Natural killer cell treated with Interleukin-12 subunit alpha and Interleukin-12 subunit beta and Interleukin-15 and Interleukin-18, amount 100 ng/mL, for 72 hours (primary cell): ENCODE measurements around the gene TUBA3D. TPM values are rescaled to one million over a fixed set of nuclear protein-coding genes. Genes with fewer than 3 reads are reported as not detected.
"Not testable (repeated sequence)": the region's sequence is repeated elsewhere in the genome, so short reads cannot be mapped to it uniquely, and the experiment has no call there.

Source experiments
- ATAC-seq, 2 donors: fragments of 150-1000 bp; cut with Tn5 transposase in 1 of 2; sonication (Bioruptor Pico), chemical (Tn5 transposase) in 1 of 2; 2 replicates each; pipeline ENCODE4 v1.10.0; 2021
- DNase-seq: peaks from one replicate; pipeline ENCODE4 v3.0.0; 2022; ENCODE audit warnings: low spot score
- H3K27ac Mint-ChIP-seq, 2 donors: 1 replicate in 1 of 2; 2 replicates in 1 of 2; pipeline ENCODE4 v1.8.0; 2022; ENCODE audit warnings: mixed read lengths in 2 of 2, mild to moderate bottlenecking in 1 of 2, moderate library complexity in 1 of 2
- H3K27me3 Mint-ChIP-seq, 2 donors: 1 replicate in 1 of 2; 2 replicates in 1 of 2; pipeline ENCODE4 v1.8.0; 2022; ENCODE audit warnings: mixed read lengths in 2 of 2
- H3K36me3 Mint-ChIP-seq: one replicate; pipeline ENCODE4 v1.8.0; 2022; ENCODE audit warnings: mixed read lengths
- H3K4me1 Mint-ChIP-seq, 2 donors: 1 replicate in 1 of 2; 2 replicates in 1 of 2; pipeline ENCODE4 v1.8.0; 2022; ENCODE audit warnings: low read depth in 2 of 2, mixed read lengths in 2 of 2, mild to moderate bottlenecking in 1 of 2
- H3K4me3 Mint-ChIP-seq: one replicate; pipeline ENCODE4 v1.8.0; 2022; ENCODE audit warnings: mixed read lengths
- H3K9me3 Mint-ChIP-seq: 2 replicates; pipeline ENCODE4 v1.8.0; 2022; ENCODE audit warnings: mixed read lengths
- total RNA-seq, 2 donors: library from RNA; stranded (reverse); gene quantifications; one replicate each; pipeline ENCODE4 v1.2.3, GENCODE V29; 2022

TUBA3D gene
- total RNA-seq, 2 donors from 2014 or later, result not detected

DNA sequence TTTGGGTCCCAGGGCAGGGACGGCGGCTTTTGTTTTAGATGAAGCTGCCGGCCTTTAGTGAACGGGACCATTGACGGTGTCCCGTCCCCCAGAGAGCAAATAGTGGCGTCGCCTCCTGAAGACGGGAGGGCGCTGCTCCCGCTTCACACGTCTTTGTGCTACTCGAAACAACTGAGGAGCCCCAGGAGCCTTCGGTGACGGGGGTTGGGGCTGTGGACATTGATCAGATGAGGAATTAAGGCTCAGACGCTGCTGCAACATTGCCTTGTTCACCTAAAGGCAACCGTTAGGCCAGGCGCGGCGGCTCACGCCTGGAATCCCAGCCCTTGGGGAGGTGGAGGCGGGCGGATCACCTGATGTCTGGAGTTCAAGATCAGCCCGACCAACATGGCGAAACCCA lies 444 bp downstream of the TUBA3D start:
- not testable (repeated sequence) for H3K27ac Mint-ChIP-seq, H3K36me3 Mint-ChIP-seq, H3K9me3 Mint-ChIP-seq, ATAC-seq, H3K4me3 Mint-ChIP-seq, H3K4me1 Mint-ChIP-seq, H3K27me3 Mint-ChIP-seq, DNase-seq

DNA sequence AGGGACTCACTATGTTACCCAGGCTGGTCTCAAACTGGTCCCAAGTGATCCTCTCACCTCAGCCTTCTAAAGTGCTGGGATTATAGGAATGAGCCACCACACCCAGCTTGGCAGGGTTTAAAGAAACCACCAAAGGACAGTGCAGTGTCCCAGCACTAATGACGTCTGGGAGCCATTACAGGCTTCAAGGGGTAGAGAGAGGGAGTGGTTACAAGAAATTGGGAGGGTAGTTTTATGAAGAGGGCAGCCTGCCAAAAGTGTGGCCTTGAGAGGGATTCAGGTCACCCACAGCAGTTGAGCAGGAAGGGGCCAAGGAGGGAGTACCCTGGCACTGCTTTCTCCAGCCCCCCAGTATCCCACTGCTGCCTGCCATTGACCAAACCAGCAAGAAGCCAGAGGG lies 1.3 kb downstream of the TUBA3D start:
- H3K27me3 Mint-ChIP-seq, H3K4me3 Mint-ChIP-seq, H3K9me3 Mint-ChIP-seq, H3K36me3 Mint-ChIP-seq, H3K27ac Mint-ChIP-seq, H3K4me1 Mint-ChIP-seq, DNase-seq: not testable (repeated sequence)
- ATAC-seq, result peak in 1 of 2 donors; percentile 29

DNA sequence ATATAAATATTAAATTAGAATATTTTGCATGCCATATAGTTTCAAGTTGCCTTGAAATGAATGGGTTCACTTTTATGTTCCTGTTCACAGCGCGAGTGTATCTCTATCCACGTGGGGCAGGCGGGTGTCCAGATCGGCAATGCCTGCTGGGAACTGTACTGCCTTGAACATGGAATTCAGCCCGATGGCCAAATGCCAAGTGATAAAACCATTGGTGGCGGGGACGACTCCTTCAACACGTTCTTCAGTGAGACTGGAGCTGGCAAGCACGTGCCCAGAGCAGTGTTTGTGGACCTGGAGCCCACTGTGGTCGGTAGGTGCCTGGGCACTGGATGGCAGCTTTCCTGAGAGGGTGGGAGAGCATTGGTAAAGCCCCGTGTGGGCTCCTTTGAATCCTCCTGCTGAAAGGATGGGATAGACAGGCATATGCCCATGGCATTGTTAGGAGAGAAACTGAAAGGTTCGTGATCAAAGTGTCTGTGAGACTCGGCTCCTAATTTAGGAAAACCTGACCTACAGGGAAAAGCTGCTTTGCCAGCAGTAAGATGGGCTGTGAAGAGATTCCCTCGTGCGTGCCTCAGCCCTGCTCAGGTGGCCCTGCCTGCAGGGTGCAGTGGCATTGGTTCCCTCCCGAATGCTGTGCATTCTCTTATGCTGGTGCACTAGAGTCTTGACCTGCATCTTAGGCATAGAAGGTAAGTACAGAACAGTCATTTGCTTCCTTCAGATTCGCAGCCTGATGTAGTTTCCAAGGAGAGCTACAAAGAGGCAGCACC lies 2.3 kb downstream of the TUBA3D start:
- not testable (repeated sequence) for H3K27me3 Mint-ChIP-seq, H3K4me3 Mint-ChIP-seq, H3K36me3 Mint-ChIP-seq, ATAC-seq, H3K9me3 Mint-ChIP-seq, DNase-seq, H3K27ac Mint-ChIP-seq, H3K4me1 Mint-ChIP-seq

DNA sequence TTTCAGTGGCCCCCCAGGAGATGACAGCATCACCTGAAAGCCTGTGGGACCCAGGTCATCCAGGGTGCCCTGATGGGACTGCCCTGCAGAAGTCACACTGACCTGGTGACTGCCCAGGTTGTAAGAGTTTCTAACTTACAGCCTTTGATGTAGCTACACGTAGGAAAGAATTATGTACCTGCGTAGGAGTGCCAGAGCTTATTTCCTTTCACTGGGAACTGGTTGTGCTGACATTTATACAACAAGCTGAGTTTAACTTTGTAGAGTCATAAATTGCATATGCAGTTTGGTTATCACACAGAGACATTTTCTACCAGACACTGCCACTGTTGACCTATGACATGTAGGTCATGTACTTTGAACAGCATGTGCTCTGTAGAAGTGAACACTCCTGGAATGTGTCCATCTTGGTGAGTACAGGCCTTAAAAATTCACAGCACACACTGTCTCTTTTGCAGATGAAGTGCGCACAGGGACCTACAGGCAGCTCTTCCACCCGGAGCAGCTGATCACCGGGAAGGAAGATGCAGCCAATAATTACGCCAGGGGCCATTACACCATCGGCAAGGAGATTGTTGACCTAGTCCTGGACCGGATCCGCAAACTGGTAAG lies 3.0 kb downstream of the TUBA3D start:
- H3K4me1 Mint-ChIP-seq, H3K4me3 Mint-ChIP-seq, ATAC-seq, H3K27me3 Mint-ChIP-seq, H3K27ac Mint-ChIP-seq, H3K9me3 Mint-ChIP-seq, DNase-seq, H3K36me3 Mint-ChIP-seq: not testable (repeated sequence)

GRCh38 chr2:131480351-131480750 lies 4.4 kb downstream of the TUBA3D start:
- H3K4me3 Mint-ChIP-seq, ATAC-seq, H3K27me3 Mint-ChIP-seq, DNase-seq, H3K9me3 Mint-ChIP-seq, H3K4me1 Mint-ChIP-seq, H3K36me3 Mint-ChIP-seq, H3K27ac Mint-ChIP-seq: not testable (repeated sequence)

DNA sequence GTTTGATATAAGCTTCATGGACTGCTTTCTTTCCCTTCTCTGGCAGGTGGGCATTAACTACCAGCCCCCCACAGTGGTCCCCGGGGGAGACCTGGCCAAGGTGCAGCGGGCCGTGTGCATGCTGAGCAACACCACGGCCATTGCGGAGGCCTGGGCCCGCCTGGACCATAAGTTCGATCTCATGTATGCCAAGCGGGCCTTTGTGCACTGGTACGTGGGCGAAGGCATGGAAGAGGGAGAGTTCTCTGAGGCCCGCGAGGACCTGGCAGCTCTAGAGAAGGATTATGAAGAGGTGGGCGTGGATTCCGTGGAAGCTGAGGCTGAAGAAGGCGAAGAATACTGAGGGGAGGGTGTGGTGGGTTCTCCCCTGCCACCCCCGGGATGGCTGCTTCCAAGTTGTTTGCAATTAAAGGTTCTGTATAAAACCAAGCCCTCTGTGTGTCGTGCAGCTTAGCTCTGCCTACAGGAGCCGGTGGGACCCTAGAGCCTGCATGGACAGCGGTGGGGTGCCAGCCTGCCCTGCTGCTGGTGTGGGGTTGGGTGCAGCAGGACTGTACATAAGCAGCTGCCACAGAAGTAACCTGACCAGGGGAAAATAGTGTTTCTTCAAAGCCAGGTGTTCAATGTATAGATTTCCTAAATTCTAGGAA lies 6.7 kb downstream of the TUBA3D start:
- not testable (repeated sequence) for ATAC-seq, H3K4me1 Mint-ChIP-seq, H3K27ac Mint-ChIP-seq, H3K27me3 Mint-ChIP-seq, DNase-seq, H3K9me3 Mint-ChIP-seq, H3K36me3 Mint-ChIP-seq, H3K4me3 Mint-ChIP-seq

- H3K4me1 Mint-ChIP-seq, H3K9me3 Mint-ChIP-seq, H3K4me3 Mint-ChIP-seq, H3K27me3 Mint-ChIP-seq, DNase-seq, H3K27ac Mint-ChIP-seq, H3K36me3 Mint-ChIP-seq, ATAC-seq: not testable (repeated sequence)
These were observed 8.3 kb downstream of the TUBA3D start for GRCh38 chr2:131483981-131484820.

DNA sequence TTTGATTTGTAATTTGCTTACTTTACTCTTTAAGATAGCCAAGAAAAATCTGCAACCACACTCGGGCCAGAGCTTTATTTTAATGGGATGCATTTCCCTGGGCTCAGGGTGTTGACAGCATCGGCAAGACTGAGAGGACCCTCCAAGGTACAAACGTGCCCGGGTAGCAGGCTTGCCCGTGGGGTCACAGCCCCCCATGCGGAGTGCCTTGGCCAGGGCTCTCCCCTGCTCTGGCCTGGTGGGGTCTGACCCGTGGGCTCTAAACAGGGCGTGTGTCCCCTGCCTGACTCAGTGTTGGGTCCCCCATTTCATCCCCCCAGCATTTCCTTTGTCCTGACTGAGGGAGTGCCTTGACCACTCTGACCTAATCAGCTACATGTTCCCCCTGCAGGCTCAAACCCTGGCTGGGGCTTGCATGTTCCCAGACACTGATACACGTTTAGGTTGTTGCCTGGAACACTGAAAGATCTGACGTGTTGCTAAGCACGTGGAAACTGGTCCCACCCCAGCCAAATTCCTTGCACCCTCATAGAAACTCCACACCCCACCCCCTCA lies 9.1 kb downstream of the TUBA3D start:
- H3K27ac Mint-ChIP-seq, H3K4me1 Mint-ChIP-seq, H3K27me3 Mint-ChIP-seq, H3K4me3 Mint-ChIP-seq, H3K9me3 Mint-ChIP-seq, H3K36me3 Mint-ChIP-seq, ATAC-seq, DNase-seq: not testable (repeated sequence)

- H3K36me3 Mint-ChIP-seq, DNase-seq, H3K4me3 Mint-ChIP-seq, H3K9me3 Mint-ChIP-seq, ATAC-seq, H3K27me3 Mint-ChIP-seq, H3K27ac Mint-ChIP-seq: not testable (repeated sequence)
- H3K4me1 Mint-ChIP-seq, result peaks cover 6 to 14% of the 10 kb centered on the region in 2 donors
These were observed 10.4 kb downstream of the TUBA3D start for GRCh38 chr2:131486201-131486902.

GRCh38 chr2:131488306-131489205 lies 12.6 kb downstream of the TUBA3D start:
- DNase-seq (no peak), ATAC-seq (no peak)
- Mint-ChIP-seq H3K36me3 (no peaks in the 10 kb centered on the region), H3K4me3 (no peak overlapping the region), H3K27me3 (no peaks in the 10 kb centered on the region), H3K9me3 (no peaks in the 10 kb centered on the region), H3K27ac (peak overlapping the region in 1 of 2 donors; percentile 37), H3K4me1 (peaks cover 8 to 14% of the 10 kb centered on the region in 2 donors)

GRCh38 chr2:131490616-131491468 lies 14.9 kb downstream of the TUBA3D start:
- H3K27me3 Mint-ChIP-seq, H3K36me3 Mint-ChIP-seq, H3K9me3 Mint-ChIP-seq, DNase-seq, ATAC-seq: not testable (repeated sequence)
- peak overlapping the region; percentile 89 for H3K4me3 Mint-ChIP-seq
- H3K27ac Mint-ChIP-seq, result peak overlapping the region; percentile 66 to 70
- peaks cover 20 to 26% of the 10 kb centered on the region in 2 donors for H3K4me1 Mint-ChIP-seq
